Muscle of leg (tissue), 11 donors: ENCODE results near the gene LMO7. TPM values are rescaled to one million over a fixed set of nuclear protein-coding genes. Genes with fewer than 3 reads are reported as not detected.
A peak's percentile ranks its signal among the peaks of the same experiment; 100 is the strongest.

Source experiments
- DNase-seq: peaks from one replicate; pipeline ENCODE4 v3.0.0; 2013
- H3K27ac ChIP-seq: one replicate; pipeline ENCODE4 v1.5.1; 2013; ENCODE audit warnings: mild to moderate bottlenecking, low read length, control low read depth
- H3K27me3 ChIP-seq: one replicate; pipeline ENCODE4 v1.6.1; 2013; ENCODE audit warnings: low read length; ENCODE audit not compliant: control insufficient read depth, insufficient read depth
- H3K36me3 ChIP-seq: one replicate; pipeline ENCODE4 v1.6.1; 2013; ENCODE audit warnings: low read length; ENCODE audit not compliant: control insufficient read depth, insufficient read depth
- H3K4me1 ChIP-seq: one replicate; pipeline ENCODE4 v1.6.1; 2013; ENCODE audit warnings: low read length; ENCODE audit not compliant: control insufficient read depth, insufficient read depth
- H3K4me3 ChIP-seq: one replicate; pipeline ENCODE4 v1.5.1; 2013; ENCODE audit warnings: low read length, control low read depth
- H3K9me3 ChIP-seq: replicated peaks from 2 replicates; pipeline ENCODE4 v1.6.1; 2013; ENCODE audit warnings: low read depth, low read length; ENCODE audit not compliant: control insufficient read depth
- WGBS: methylation state at CpG from one replicate; pipeline ENCODE4 v1.1.5; 2013; ENCODE audit warnings: missing lambda C conversion rate; ENCODE audit not compliant: insufficient coverage; 5-methylcytosine and 5-hydroxymethylcytosine counted together
- polyA plus RNA-seq, 8 donors: library from polyadenylated mRNA; unstranded; fragments of 120-200 nt; gene quantifications; one replicate each; pipeline versions ENCODE4 v1.2.1 to v1.2.3, GENCODE V29; 2013; ENCODE audit warnings: inconsistent platforms in 1 of 8, low replicate concordance in 1 of 8; ENCODE audit not compliant: insufficient read length in 8 of 8, insufficient read depth in 1 of 8
- total RNA-seq: library from RNA; stranded (reverse); fragments of 120-200 nt; gene quantifications from one replicate; pipeline ENCODE4 v1.2.4, GENCODE V29; 2013

LMO7 gene
- total and polyA plus RNA-seq, 9 donors: 85.1 to 155 (median 116) TPM

- WGBS: 88% methylated on average over 1 of the region's 3 CpGs
Observed at GRCh38 chr13:75850916-75851315, 214.8 kb downstream of the LMO7 start.

GRCh38 chr13:75855216-75855615, 219.1 kb downstream of the LMO7 start:
- Histone ChIP-seq H3K9me3 (no peaks in the 10 kb centered on the region), H3K27me3 (no peaks in the 10 kb centered on the region), H3K36me3 (peaks cover 11% of the 10 kb centered on the region), H3K4me3 (no peak overlapping the region), H3K4me1 (no peaks in the 10 kb centered on the region), H3K27ac (no peak overlapping the region)
- DNase-seq: no peak
- 88% methylated on average over 5 of the region's 6 CpGs for WGBS

More at GRCh38 chr13:75850916-75851315, 214.8 kb downstream of the LMO7 start:
- peaks cover 10% of the 10 kb centered on the region for H3K36me3 ChIP-seq
- no peaks in the 10 kb centered on the region for H3K9me3 ChIP-seq
- H3K4me3 ChIP-seq: no peak overlapping the region
- DNase-seq: no peak
- no peak overlapping the region for H3K27ac ChIP-seq
- no peaks in the 10 kb centered on the region for H3K4me1 ChIP-seq
- H3K27me3 ChIP-seq: no peaks in the 10 kb centered on the region

- Histone ChIP-seq H3K27me3 (no peaks in the 10 kb centered on the region), H3K4me1 (no peaks in the 10 kb centered on the region), H3K27ac (no peak overlapping the region), H3K4me3 (no peak overlapping the region), H3K9me3 (no peaks in the 10 kb centered on the region), H3K36me3 (peaks cover 11% of the 10 kb centered on the region)
- DNase-seq: no peak
- WGBS: 93% methylated on average over 3 of the region's 4 CpGs
Observed at GRCh38 chr13:75855847-75856246, 219.7 kb downstream of the LMO7 start.

- no CpG with 5 or more reads among the region's 1 CpG for WGBS
- no peaks in the 10 kb centered on the region for H3K4me1 ChIP-seq
- H3K27me3 ChIP-seq: no peaks in the 10 kb centered on the region
- no peaks in the 10 kb centered on the region for H3K9me3 ChIP-seq
- H3K4me3 ChIP-seq: no peak overlapping the region
- no peak overlapping the region for H3K27ac ChIP-seq
- H3K36me3 ChIP-seq: peaks cover 11% of the 10 kb centered on the region
- no peak for DNase-seq
Observed at GRCh38 chr13:75857291-75857690, 221.2 kb downstream of the LMO7 start.

DNA sequence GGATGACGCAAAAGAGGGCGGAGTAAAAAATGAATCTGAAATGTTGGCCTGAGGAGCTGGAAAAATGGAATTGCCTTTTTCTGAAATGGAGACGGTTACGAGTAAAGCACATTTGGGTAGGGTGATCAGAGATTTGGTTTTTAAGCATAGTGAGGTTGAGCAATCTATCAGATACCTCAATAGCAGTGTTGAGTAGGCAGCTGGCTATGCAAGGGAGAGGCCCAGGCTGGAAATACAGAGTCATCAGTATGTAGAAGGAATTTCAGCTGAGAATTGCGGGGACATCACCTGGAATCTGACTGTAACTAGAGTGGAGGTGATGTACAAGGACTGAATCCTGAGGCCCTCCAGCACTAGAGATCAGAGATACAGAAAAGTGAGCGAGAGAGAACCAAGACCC, 224.8 kb downstream of the LMO7 start:
- Histone ChIP-seq H3K9me3 (no peaks in the 10 kb centered on the region), H3K27me3 (no peaks in the 10 kb centered on the region), H3K4me1 (no peaks in the 10 kb centered on the region), H3K36me3 (peaks cover 4% of the 10 kb centered on the region), H3K27ac (no peak overlapping the region), H3K4me3 (no peak overlapping the region)
- DNase-seq: no peak
- 93% methylated on average over 6 of the region's 6 CpGs for WGBS

DNA sequence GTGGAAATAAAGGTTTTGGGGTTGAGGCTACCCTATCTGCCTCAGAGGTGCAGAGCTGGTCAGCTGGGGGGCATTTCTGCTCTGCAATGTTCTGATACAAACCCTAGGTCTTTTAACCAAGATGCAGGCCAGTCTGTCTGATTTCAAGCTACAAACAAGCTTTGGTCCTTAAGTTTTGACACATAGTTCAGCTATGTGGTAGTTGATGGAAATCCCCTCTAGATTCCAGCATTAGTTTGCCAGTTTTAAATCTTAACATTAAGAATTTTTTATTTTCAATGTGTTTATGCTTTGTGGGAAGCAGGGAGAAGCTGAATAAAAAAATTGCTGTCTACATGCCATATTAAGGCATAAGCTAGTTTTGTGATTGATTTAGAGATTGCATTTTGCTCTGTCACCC, 225.7 kb downstream of the LMO7 start:
- no peak for DNase-seq

DNA sequence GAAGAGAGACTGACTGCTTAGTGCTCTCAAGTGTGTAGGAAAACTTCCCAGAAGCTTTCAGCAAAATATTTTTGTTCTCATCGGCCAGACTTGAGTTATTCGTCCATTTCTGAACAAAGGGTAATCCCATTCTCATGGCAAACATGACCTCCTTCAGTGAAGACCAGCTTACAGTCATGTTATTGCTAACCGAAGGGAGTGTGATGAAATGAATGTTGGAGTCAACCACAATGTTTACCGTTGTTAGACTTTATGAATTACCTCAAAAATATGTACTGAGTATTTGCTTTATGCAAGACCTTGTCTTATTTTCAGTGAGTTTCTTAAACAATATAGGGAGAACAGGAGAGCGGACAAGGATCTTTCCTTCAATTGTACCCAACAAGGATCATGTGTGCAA, 228.6 kb downstream of the LMO7 start:
- no peak for DNase-seq
- no CpG with 5 or more reads among the region's 5 CpGs for WGBS

More for the DNA sequence above, 225.7 kb downstream of the LMO7 start:
- Histone ChIP-seq H3K4me3 (no peak overlapping the region), H3K27ac (no peak overlapping the region), H3K27me3 (no peaks in the 10 kb centered on the region), H3K36me3 (no peaks in the 10 kb centered on the region), H3K9me3 (no peaks in the 10 kb centered on the region), H3K4me1 (no peaks in the 10 kb centered on the region)

GRCh38 chr13:75867379-75868117, 231.4 kb downstream of the LMO7 start:
- Histone ChIP-seq H3K27ac (no peak overlapping the region), H3K9me3 (no peaks in the 10 kb centered on the region), H3K4me3 (no peak overlapping the region), H3K4me1 (no peaks in the 10 kb centered on the region), H3K36me3 (no peaks in the 10 kb centered on the region), H3K27me3 (no peaks in the 10 kb centered on the region)
- WGBS: 73% methylated on average over 3 of the region's 9 CpGs
- DNase-seq: no peak

More for the DNA sequence above, 228.6 kb downstream of the LMO7 start:
- Histone ChIP-seq H3K27me3 (no peaks in the 10 kb centered on the region), H3K27ac (no peak overlapping the region), H3K36me3 (no peaks in the 10 kb centered on the region), H3K9me3 (no peaks in the 10 kb centered on the region), H3K4me1 (no peaks in the 10 kb centered on the region), H3K4me3 (no peak overlapping the region)

GRCh38 chr13:75869981-75870380, 233.9 kb downstream of the LMO7 start:
- Histone ChIP-seq H3K4me1 (no peaks in the 10 kb centered on the region), H3K9me3 (no peaks in the 10 kb centered on the region), H3K4me3 (no peak overlapping the region), H3K27ac (no peak overlapping the region), H3K27me3 (no peaks in the 10 kb centered on the region), H3K36me3 (no peaks in the 10 kb centered on the region)
- 33% methylated on average over 3 of the region's 4 CpGs for WGBS
- no peak for DNase-seq

GRCh38 chr13:75870397-75870903, 234.3 kb downstream of the LMO7 start:
- H3K4me1 ChIP-seq: no peaks in the 10 kb centered on the region
- peak overlapping the region; percentile 37 for H3K4me3 ChIP-seq
- 25% methylated on average over 11 of the region's 14 CpGs for WGBS
- DNase-seq: peak; percentile 88
- no peaks in the 10 kb centered on the region for H3K9me3 ChIP-seq
- H3K36me3 ChIP-seq: no peaks in the 10 kb centered on the region
- H3K27me3 ChIP-seq: no peaks in the 10 kb centered on the region
- peak overlapping the region; percentile 87 for H3K27ac ChIP-seq
